ENCODE data around the gene TTC13.

Gene TTC13

GRCh38 chr1:230979389-230979716 lies 692 bp upstream of the TTC13 start:
- peak overlapping the region; percentile 79 for H3K4me3 ChIP-seq (ENCODE audit: low read depth, low read length)
- TF ChIP-seq, protein P1, sequence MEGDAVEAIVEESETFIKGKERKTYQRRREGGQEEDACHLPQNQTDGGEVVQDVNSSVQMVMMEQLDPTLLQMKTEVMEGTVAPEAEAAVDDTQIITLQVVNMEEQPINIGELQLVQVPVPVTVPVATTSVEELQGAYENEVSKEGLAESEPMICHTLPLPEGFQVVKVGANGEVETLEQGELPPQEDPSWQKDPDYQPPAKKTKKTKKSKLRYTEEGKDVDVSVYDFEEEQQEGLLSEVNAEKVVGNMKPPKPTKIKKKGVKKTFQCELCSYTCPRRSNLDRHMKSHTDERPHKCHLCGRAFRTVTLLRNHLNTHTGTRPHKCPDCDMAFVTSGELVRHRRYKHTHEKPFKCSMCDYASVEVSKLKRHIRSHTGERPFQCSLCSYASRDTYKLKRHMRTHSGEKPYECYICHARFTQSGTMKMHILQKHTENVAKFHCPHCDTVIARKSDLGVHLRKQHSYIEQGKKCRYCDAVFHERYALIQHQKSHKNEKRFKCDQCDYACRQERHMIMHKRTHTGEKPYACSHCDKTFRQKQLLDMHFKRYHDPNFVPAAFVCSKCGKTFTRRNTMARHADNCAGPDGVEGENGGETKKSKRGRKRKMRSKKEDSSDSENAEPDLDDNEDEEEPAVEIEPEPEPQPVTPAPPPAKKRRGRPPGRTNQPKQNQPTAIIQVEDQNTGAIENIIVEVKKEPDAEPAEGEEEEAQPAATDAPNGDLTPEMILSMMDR (IDR thresholded peaks at IDR 0.05; ENCODE audit: control insufficient read depth, extremely low read depth, insufficient read depth), result no peak
- no peak for DNase-seq (ENCODE audit: low read depth)

GRCh38 chr1:230977761-230978490 lies 735 bp downstream of the TTC13 start:
- DNase-seq (ENCODE audit: low read depth), result peak; percentile 47
- H3K4me3 ChIP-seq (ENCODE audit: low read depth, low read length), result peak overlapping the region; percentile 79
- TF ChIP-seq, protein P1 (IDR thresholded peaks at IDR 0.05; ENCODE audit: control insufficient read depth, extremely low read depth, insufficient read depth), result no peak

DNA sequence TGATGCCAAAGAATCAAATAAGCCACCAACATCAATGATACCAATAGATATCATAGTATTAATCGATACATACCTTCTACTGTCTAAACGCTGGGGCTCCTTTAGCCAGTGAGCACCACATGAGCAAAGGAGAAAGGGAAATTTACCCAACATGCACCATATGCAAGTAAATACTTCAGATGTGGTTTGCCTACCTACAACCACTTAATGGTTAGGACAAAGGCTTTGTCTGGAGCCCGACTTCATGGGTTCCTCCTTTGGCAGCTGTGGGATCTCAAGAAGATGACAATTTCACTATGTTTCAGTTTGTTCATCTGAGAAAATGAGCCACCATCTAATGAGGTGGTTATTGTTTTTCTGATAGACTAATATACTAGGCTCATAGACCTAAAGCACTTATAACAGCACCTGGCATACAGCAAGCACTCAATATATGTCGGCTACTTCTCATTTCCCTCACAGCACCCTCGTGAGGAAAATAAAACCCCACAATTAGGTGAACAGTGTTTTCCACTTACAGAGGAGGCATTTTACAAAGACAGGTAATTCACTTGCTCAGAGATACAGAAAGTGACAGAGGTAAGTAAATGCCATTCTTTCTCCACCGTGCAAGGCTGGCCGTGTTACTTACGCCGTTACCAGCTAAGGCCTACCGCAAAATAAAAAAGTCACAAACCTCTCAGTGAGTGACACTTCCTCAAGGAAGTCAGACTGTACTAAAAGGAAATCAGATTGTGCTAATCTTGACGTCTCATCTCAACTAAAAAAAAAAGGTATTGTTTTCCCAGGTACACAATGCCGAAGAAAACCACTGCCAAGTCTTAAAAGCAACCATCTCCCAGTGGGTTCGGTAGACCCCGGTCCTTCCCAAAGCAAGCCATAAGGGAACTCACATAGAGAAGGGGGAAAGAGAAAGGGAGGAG lies 1.6 kb downstream of the TTC13 start:
- peak; percentile 30 for DNase-seq (ENCODE audit: low read depth)
- TF ChIP-seq, protein P1 (IDR thresholded peaks at IDR 0.05; ENCODE audit: control insufficient read depth, extremely low read depth, insufficient read depth), result no peak
- peak overlapping the region; percentile 79 for H3K4me3 ChIP-seq (ENCODE audit: low read depth, low read length)

DNA sequence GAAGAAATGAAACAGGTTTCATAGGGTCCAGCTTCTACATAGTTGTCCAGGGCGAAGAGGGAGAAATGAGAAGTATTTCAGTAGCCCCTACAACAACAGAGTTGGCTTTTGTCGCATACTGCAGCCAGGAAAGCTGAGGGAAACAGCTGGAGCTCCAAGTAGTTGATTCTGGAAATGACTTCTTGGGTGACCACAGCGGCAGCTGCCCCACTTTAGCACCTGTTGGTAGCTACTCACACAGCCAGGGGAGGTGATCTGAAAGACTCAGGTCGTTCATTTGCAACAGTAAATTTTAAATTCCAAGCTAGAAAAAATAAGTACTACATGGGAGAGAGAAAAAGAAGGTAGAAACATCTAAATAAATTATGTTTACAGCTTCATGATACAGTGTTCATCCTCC lies 2.3 kb downstream of the TTC13 start:
- no peak overlapping the region for H3K4me3 ChIP-seq (ENCODE audit: low read depth, low read length)
- TF ChIP-seq, protein P1 (IDR thresholded peaks at IDR 0.05; ENCODE audit: control insufficient read depth, extremely low read depth, insufficient read depth), result no peak
- DNase-seq (ENCODE audit: low read depth), result no peak

DNA sequence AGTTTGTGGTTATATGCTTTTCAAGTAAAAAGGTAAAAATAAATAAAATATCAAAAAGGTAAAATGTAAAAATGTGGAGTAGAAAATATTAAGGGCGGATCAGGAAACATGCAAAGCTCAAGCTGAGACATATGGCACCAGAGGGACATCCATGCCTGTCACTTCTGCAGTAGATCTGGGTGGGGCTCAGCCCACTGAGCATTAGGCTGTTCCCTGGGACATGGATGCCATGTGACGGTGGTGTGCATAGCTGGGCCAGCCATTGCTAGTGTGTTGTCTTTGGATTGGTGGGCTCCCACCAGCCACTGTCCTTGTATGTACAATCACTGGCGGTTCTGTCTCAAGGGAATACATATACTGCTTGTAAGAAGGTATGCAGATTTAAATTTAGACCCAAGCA lies 3.0 kb downstream of the TTC13 start:
- TF ChIP-seq, protein P1 (IDR thresholded peaks at IDR 0.05; ENCODE audit: control insufficient read depth, extremely low read depth, insufficient read depth), result no peak
- no peak for DNase-seq (ENCODE audit: low read depth)
- no peak overlapping the region for H3K4me3 ChIP-seq (ENCODE audit: low read depth, low read length)

GRCh38 chr1:230972855-230973271 lies 5.8 kb downstream of the TTC13 start:
- TF ChIP-seq, protein P1 (IDR thresholded peaks at IDR 0.05; ENCODE audit: control insufficient read depth, extremely low read depth, insufficient read depth), result no peak
- DNase-seq (ENCODE audit: low read depth), result no peak
- no peak overlapping the region for H3K4me3 ChIP-seq (ENCODE audit: low read depth, low read length)

All from LNCaP clone FGC (cell line).